HG03025 (cell line): ENCODE data around the gene RITA1.

Source experiments
- ATAC-seq: cut with Tn5 transposase; IDR thresholded peaks from one replicate; pipeline ENCODE4 v1.9.1; 2021; ENCODE audit warnings: mild to moderate bottlenecking, moderate library complexity; ENCODE audit not compliant: unreplicated experiment, low FRiP score

The RITA1 gene

DNA sequence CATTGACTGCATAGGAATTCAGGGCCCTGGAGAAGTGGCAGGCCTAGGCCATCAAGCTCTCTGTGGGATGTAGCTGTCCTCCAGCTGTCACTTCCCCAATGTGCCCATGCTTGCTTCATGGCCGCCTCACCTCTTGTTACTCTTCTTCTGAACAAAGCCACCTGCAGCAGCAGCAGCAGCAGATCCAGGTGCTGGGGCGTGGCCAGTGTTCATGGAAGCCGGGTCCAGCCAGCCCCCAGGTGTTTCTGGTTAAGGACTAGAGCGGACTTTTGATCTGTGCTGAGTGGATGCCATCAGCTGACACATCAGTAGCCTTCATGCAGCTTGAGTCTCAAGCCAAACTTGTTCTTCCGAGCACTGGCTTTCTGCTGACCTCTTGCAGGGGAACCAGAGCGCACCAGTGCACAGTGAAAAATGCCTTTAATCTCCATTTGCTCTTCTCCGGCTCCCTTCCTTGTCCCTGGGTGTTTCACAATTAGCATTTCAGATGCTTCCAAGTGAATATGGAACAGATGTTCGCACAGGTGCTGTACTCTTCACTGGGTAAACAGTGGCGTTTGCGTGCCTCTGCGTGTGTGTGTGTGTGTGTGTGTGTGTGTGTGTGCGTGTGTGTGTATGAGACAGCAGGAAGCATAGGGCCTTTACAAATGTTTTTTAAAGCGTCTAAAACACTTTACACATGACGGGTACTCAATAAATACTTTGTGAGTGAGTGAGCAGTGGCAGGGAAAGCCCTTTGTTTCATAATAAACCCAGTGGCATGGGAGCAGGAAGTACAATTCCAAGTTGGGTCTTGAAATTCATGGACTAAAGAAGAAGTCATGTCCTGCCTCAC, 55.9 kb downstream of the RITA1 start:
- no peak for ATAC-seq
